K562 (cell line): Measurements from ENCODE around the gene TPSAB1. TPM values are rescaled to one million over a fixed set of nuclear protein-coding genes. Genes with fewer than 3 reads are reported as not detected.
A peak's percentile ranks its signal among the peaks of the same experiment; 100 is the strongest.

Experiments
- ATAC-seq: fragments of 200-7000 bp; cut with Tn5 transposase; 3 replicates; pipeline ENCODE4 v1.9.1; 2020; ENCODE audit warnings: moderate library complexity
- BruUV-seq: library from RNA; stranded (reverse); fragments of 400-500 nt; replicated peaks from 2 replicates; lab custom pipeline; 2021; lab: Mats Ljungman, UMichigan
- CTCF ChIA-PET: fragments of 300-600 bp; formaldehyde crosslinking; extraction: SDS; loops from one replicate; lab custom pipeline; 2021; ENCODE audit warnings: low intra/inter-chr PET ratio; lab: Yijun Ruan, JAX
- POLR2A ChIA-PET: fragments of 300-600, 350-650 bp; sonication (Branson Sonifier 250); formaldehyde crosslinking; extraction: SDS; loops from one replicate; lab custom pipeline; 2021; ENCODE audit warnings: antibody characterized with exemption, inconsistent platforms; lab: Yijun Ruan, JAX
- DNase-seq, 4 experiments: peaks; one replicate each; pipeline versions ENCODE4 v3.0.0 to v3.0.0-alpha.2; 2011 to 2018; ENCODE audit warnings: low spot score in 3 of 4, mixed read lengths in 3 of 4; ENCODE audit errors: extremely low read depth in 1 of 4
- FAIRE-seq: peaks from 2 replicates; lab custom pipeline; 2011; peaks lifted over from hg19 to GRCh38; lab: Jason Lieb, UNC
- H2AFZ ChIP-seq: 2 replicates; pipeline ENCODE4 v1.6.0; 2011; ENCODE audit warnings: low read depth, low read length, control low read depth, inconsistent platforms
- H3K27ac ChIP-seq: fragments of 200-600 bp; 3 replicates; pipeline ENCODE4 v1.8.0; 2011; ENCODE audit warnings: low read depth, mild to moderate bottlenecking, control low read depth, inconsistent platforms, low read length, moderate library complexity, mixed read lengths; ENCODE audit errors: extremely low read depth
- H3K27me3 ChIP-seq, 2 experiments: fragments of 300-600 bp in 1 of 2; 2 replicates in 1 of 2; 3 replicates in 1 of 2; pipeline versions ENCODE4 v1.6.0 to v1.8.0; 2011; ENCODE audit warnings: inconsistent platforms in 2 of 2, low read length in 2 of 2, mild to moderate bottlenecking in 1 of 2, mixed read lengths in 1 of 2, moderate library complexity in 1 of 2; ENCODE audit not compliant: control insufficient read depth in 2 of 2, insufficient read depth in 2 of 2
- H3K36me3 ChIP-seq: fragments of 300-600 bp; 3 replicates; pipeline ENCODE4 v1.8.0; 2011; ENCODE audit warnings: mild to moderate bottlenecking, low read length, inconsistent platforms; ENCODE audit not compliant: control insufficient read depth, insufficient read depth
- H3K4me1 ChIP-seq, 2 experiments: fragments of 200-600 bp in 1 of 2; replicated peaks in 1 of 2; 2 replicates in 1 of 2; 3 replicates in 1 of 2; pipeline versions ENCODE4 v1.5.1 to v1.8.0; 2011; ENCODE audit warnings: inconsistent platforms in 2 of 2, low read length in 2 of 2, mild to moderate bottlenecking in 1 of 2, mixed read lengths in 1 of 2, moderate library complexity in 1 of 2; ENCODE audit not compliant: control insufficient read depth in 2 of 2, insufficient read depth in 2 of 2
- H3K4me2 ChIP-seq: 2 replicates; pipeline ENCODE4 v1.6.1; 2011; ENCODE audit warnings: low read length, control low read depth, inconsistent platforms, mixed read lengths; ENCODE audit not compliant: insufficient read depth
- H3K4me3 ChIP-seq: fragments of 200-600 bp; sonication (generic), shearing (Covaris generic); 2 replicates; pipeline ENCODE4 v1.5.1; 2016; ENCODE audit warnings: control low read depth, inconsistent platforms
- H3K79me2 ChIP-seq: fragments of 200-600 bp; 3 replicates; pipeline ENCODE4 v1.8.0; 2011; ENCODE audit warnings: low read length, inconsistent platforms; ENCODE audit not compliant: control insufficient read depth, insufficient read depth
- H3K9ac ChIP-seq, 2 experiments: 2 replicates each; pipeline versions ENCODE4 v1.6.0 to v1.6.1; 2011; ENCODE audit warnings: low read depth in 2 of 2, low read length in 2 of 2, control low read depth in 1 of 2, inconsistent platforms in 1 of 2, mild to moderate bottlenecking in 1 of 2, mixed read lengths in 1 of 2; ENCODE audit not compliant: insufficient read depth in 1 of 2
- H3K9me1 ChIP-seq: one replicate; pipeline ENCODE4 v1.6.0; 2011; ENCODE audit warnings: inconsistent platforms, mild to moderate bottlenecking, low read length, moderate library complexity; ENCODE audit not compliant: control insufficient read depth, insufficient read depth
- H3K9me3 ChIP-seq: replicated peaks from 2 replicates; pipeline ENCODE4 v1.5.1; 2011; ENCODE audit warnings: low read depth, low read length, inconsistent platforms; ENCODE audit not compliant: control insufficient read depth, insufficient read depth
- H4K20me1 ChIP-seq: replicated peaks from 2 replicates; pipeline ENCODE4 v1.6.1; 2011; ENCODE audit warnings: low read length, inconsistent platforms, mixed read lengths; ENCODE audit not compliant: control insufficient read depth, insufficient read depth
- ASH1L ChIP-seq: fragments of 450-650 bp; IDR thresholded peaks from 2 replicates; pipeline ENCODE4 v1.6.1; 2018; ENCODE audit warnings: borderline replicate concordance, mild to moderate bottlenecking, low read depth; ENCODE audit not compliant: partially characterized antibody
- CBX8 ChIP-seq: fragments of 200-600 bp; sonication (generic); IDR thresholded peaks from 2 replicates; pipeline ENCODE4 v1.6.1; 2012; ENCODE audit warnings: borderline replicate concordance, mixed run types, low read depth, mild to moderate bottlenecking, moderate library complexity, mixed read lengths, low read length, control low read depth, inconsistent platforms; ENCODE audit not compliant: poor library complexity, severe bottlenecking; ENCODE audit errors: extremely low read depth
- NEUROD1 ChIP-seq: fragments of 150-350 bp; IDR thresholded peaks from 2 replicates; pipeline ENCODE4 v1.6.1; 2014; ENCODE audit warnings: borderline replicate concordance, low read length, low read depth; ENCODE audit not compliant: partially characterized antibody
- NFRKB ChIP-seq: fragments of 450-650 bp; IDR thresholded peaks from 2 replicates; pipeline ENCODE4 v1.6.1; 2016; ENCODE audit warnings: low read depth
- NR1H2 ChIP-seq: sonication (generic); formaldehyde crosslinking; IDR thresholded peaks from 2 replicates; pipeline ENCODE4 v1.4.0; 2020; ENCODE audit warnings: mild to moderate bottlenecking, missing genetic modification reagents
- NR4A1 ChIP-seq, 2 experiments: fragments of 250-450 bp in 1 of 2; fragments of 450-650 bp in 1 of 2; sonication (Bioruptor Pico) in 1 of 2; IDR thresholded peaks; 2 replicates each; pipeline versions ENCODE4 v1.4.0 to v1.6.1; 2016 to 2020; ENCODE audit warnings: mild to moderate bottlenecking in 2 of 2, missing compliant biosample characterization in 1 of 2, missing genetic modification characterization in 1 of 2, moderate library complexity in 1 of 2
- RAD21 ChIP-seq, 2 experiments: fragments of 250-450 bp in 1 of 2; fragments of 450-650 bp in 1 of 2; sonication (Bioruptor Pico) in 1 of 2; formaldehyde crosslinking in 1 of 2; IDR thresholded peaks in 1 of 2; conservative IDR thresholded peaks in 1 of 2; 2 replicates each; pipeline versions ENCODE4 v1.4.0 to v1.8.0; 2020 to 2022; ENCODE audit warnings: mild to moderate bottlenecking in 2 of 2, moderate library complexity in 1 of 2
- ZNF184 ChIP-seq: sonication (generic); formaldehyde crosslinking; IDR thresholded peaks from 2 replicates; pipeline ENCODE4 v1.5.0; 2020; ENCODE audit warnings: missing genetic modification reagents
- ZNF785 ChIP-seq: fragments of 250-450 bp; sonication (Bioruptor Pico); IDR thresholded peaks from 2 replicates; pipeline ENCODE4 v1.4.0; 2020; ENCODE audit warnings: mild to moderate bottlenecking
- WGBS: fragments of 100-300 bp; shearing (Covaris generic); methylation state at CpG from one replicate; pipeline ENCODE4 v1.1.6; 2016; ENCODE audit warnings: low coverage, mixed read lengths; ENCODE audit not compliant: insufficient coverage; ENCODE audit errors: missing lambda C conversion rate; 5-methylcytosine and 5-hydroxymethylcytosine counted together
- in situ Hi-C: fragments of 300-500 bp; cut with MboI; formaldehyde crosslinking; loops from 4 replicates; pipeline ENCODE4 v1.15.0; 2018; ENCODE audit warnings: inconsistent platforms, mixed read lengths
- intact Hi-C: fragments of 100-400 bp; cut with micrococcal nuclease; formaldehyde crosslinking; loops from 2 replicates; pipeline ENCODE4 v1.14.2; 2022
- polyA plus RNA-seq, 8 experiments: library from polyadenylated mRNA; depleted of rRNA in 4 of 8; stranded (reverse) in 5 of 8; unstranded in 3 of 8; fragments of >200 nt; fragmentation: Nextera tagmentation in 2 of 8; fragmentation: Illumina TruSeq in 1 of 8; extraction: Ambion mirVana in 2 of 8; extraction: Trizol in 1 of 8; gene quantifications; 2 replicates each; pipeline versions ENCODE4 v1.2.1 to v1.2.3, GENCODE V29; 2011 to 2014; ENCODE audit warnings: inconsistent platforms in 1 of 8, missing spikeins in 1 of 8
- total RNA-seq, 7 experiments: library from RNA; depleted of rRNA in 6 of 7; stranded (reverse); fragments of >200 nt in 6 of 7; fragmentation: Illumina TruSeq in 2 of 7; extraction: Trizol in 2 of 7; gene quantifications; 2 replicates each; pipeline versions ENCODE4 v1.2.1 to v1.2.3, GENCODE V29; 2011 to 2021; ENCODE audit warnings: low replicate concordance in 1 of 7
- TF ChIP-seq, protein P1 (sequence below): fragments of 250-450 bp; sonication (Bioruptor Pico); IDR thresholded peaks from 2 replicates; pipeline ENCODE4 v1.8.0; 2022; ENCODE audit warnings: moderate library complexity, mild to moderate bottlenecking, inconsistent platforms
- TF ChIP-seq, protein P2 (sequence below): sonication (generic); IDR thresholded peaks from 2 replicates; pipeline ENCODE4 v1.6.1; 2016
- TF ChIP-seq, protein P3 (sequence below): sonication (generic); formaldehyde crosslinking; IDR thresholded peaks from 2 replicates; pipeline ENCODE4 v1.8.0; 2022; ENCODE audit warnings: mild to moderate bottlenecking, missing genetic modification reagents
- TF ChIP-seq, protein P4 (sequence below), 2 experiments: fragments of 450-650 bp in 1 of 2; sonication (generic) in 1 of 2; formaldehyde crosslinking in 1 of 2; IDR thresholded peaks in 1 of 2; conservative IDR thresholded peaks in 1 of 2; 2 replicates each; pipeline versions ENCODE4 v1.6.1 to v1.8.1; 2016 to 2023; ENCODE audit warnings: mild to moderate bottlenecking in 2 of 2, moderate library complexity in 2 of 2, inconsistent platforms in 1 of 2, missing genetic modification reagents in 1 of 2

Gene TPSAB1
- total and polyA plus RNA-seq, 9 of the 15 experiments (the other 6 are each of a cell fraction or from before 2014, with no cell fraction given): not detected

DNA sequence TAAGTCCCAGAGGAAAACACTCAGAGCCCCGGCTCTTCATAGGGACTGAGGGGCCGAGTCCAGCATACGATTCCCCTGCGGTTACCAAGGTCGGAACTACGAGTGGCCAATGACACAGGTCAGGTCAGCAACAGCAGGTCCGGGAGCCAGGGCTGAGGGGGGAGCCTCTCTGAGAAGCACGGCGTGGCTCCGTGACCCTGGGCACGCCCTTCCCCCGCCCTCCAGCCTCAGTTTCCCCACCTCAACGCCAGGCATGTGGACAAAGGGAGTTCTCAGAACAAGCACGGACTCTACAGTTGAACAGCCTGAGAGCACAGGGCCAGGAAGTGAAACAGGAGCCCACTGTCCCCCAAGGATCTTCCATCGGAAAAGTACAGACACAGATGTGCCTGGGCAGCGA is 41.0 kb downstream of the TPSAB1 start:
- CTCF ChIA-PET: interaction anchor here (1.6 kb wide), 1 partner anchor 20 kb away, joined by 4 read pairs; no protein-coding TSS in a partner anchor
- Histone ChIP-seq H3K9ac (peak overlapping the region in 1 of 2 experiments; percentile 28; a peak in 1 of 4 replicates), H3K4me2 (no peak overlapping the region), H4K20me1 (0 out of 2 replicates have a peak, but pooled peaks cover 3% of the 10 kb centered on the region), H3K4me3 (no peak overlapping the region)
- 16% methylated on average over 15 of the region's 16 CpGs for WGBS
- no peak for ATAC-seq
- TF ChIP-seq, protein P1, sequence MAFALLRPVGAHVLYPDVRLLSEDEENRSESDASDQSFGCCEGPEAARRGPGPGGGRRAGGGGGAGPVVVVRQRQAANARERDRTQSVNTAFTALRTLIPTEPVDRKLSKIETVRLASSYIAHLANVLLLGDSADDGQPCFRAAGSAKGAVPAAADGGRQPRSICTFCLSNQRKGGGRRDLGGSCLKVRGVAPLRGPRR (CRISPR knock-in tag): no peak
- TF ChIP-seq, protein P2, sequence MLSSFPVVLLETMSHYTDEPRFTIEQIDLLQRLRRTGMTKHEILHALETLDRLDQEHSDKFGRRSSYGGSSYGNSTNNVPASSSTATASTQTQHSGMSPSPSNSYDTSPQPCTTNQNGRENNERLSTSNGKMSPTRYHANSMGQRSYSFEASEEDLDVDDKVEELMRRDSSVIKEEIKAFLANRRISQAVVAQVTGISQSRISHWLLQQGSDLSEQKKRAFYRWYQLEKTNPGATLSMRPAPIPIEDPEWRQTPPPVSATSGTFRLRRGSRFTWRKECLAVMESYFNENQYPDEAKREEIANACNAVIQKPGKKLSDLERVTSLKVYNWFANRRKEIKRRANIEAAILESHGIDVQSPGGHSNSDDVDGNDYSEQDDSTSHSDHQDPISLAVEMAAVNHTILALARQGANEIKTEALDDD: no peak
- TF ChIP-seq, protein P3, sequence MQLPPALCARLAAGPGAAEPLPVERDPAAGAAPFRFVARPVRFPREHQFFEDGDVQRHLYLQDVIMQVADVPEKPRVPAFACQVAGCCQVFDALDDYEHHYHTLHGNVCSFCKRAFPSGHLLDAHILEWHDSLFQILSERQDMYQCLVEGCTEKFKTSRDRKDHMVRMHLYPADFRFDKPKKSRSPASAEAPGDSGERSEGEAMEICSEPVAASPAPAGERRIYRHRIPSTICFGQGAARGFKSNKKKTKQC: no peak
- TF ChIP-seq RAD21 (CRISPR knock-in tag; conservative IDR thresholded peaks at IDR 0.05 in 1 of 2, IDR thresholded peaks at IDR 0.05 in 1 of 2) (no peak), CBX8 (no peak), ZNF785 (no peak), ASH1L (no peak), NFRKB (no peak), NR1H2 (CRISPR knock-in tag) (no peak), NEUROD1 (no peak), ZNF184 (no peak), NR4A1 (CRISPR knock-in tag; IDR thresholded peaks at IDR 0.05) (no peak), NR4A1 (tag; IDR thresholded peaks at IDR 0.05) (no peak)
- TF ChIP-seq, protein P4, sequence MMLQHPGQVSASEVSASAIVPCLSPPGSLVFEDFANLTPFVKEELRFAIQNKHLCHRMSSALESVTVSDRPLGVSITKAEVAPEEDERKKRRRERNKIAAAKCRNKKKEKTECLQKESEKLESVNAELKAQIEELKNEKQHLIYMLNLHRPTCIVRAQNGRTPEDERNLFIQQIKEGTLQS (IDR thresholded peaks at IDR 0.05): no peak
- TF ChIP-seq, protein P4 (CRISPR knock-in tag; conservative IDR thresholded peaks at IDR 0.05): no peak
- TF ChIP-seq, all 486 proteins: peak for 0
- Histone ChIP-seq H3K9me1 (no peaks in the 10 kb centered on the region), H3K36me3 (no peaks in the 10 kb centered on the region), H3K9me3 (no peaks in the 10 kb centered on the region), H3K27me3 (peaks cover 35 to 74% of the 10 kb centered on the region in 2 experiments), H3K4me1 (peaks cover 0 to 68% of the 10 kb centered on the region in 2 experiments; a peak in 3 of 5 replicates), H2AFZ (no peak overlapping the region), H3K27ac (no peak overlapping the region), H3K79me2 (no peaks in the 10 kb centered on the region)
- in situ Hi-C loops: no loop called here
- POLR2A ChIA-PET: no interaction called here
- no peak for FAIRE-seq
- intact Hi-C loops: no loop called here
- BruUV-seq: no TSS peak
- peak in 1 of 4 experiments; percentile 11 for DNase-seq
